Measurements from ENCODE around the gene DPP10. TPM values are rescaled to one million over a fixed set of nuclear protein-coding genes. Genes with fewer than 3 reads are reported as not detected.

The DPP10 gene
- total RNA-seq, 2 experiments from 2014 or later: not detected

GRCh38 chr2:114577657-114578056 lies 135.2 kb downstream of the DPP10 start:
- Mint-ChIP-seq H3K27ac (no peak overlapping the region), H3K27me3 (no peaks in the 10 kb centered on the region), H3K4me1 (no peaks in the 10 kb centered on the region), H3K4me3 (no peak overlapping the region), H3K36me3 (no peaks in the 10 kb centered on the region), H3K9me3 (ENCODE audit: low read depth) (no peaks in the 10 kb centered on the region)
- ATAC-seq (no peak), DNase-seq (no peak)
- CTCF ChIA-PET: no interaction called here

GRCh38 chr2:114579542-114579941 lies 137.1 kb downstream of the DPP10 start:
- ATAC-seq: no peak
- no peaks in the 10 kb centered on the region for H3K27me3 Mint-ChIP-seq
- no peak overlapping the region for H3K27ac Mint-ChIP-seq
- CTCF ChIA-PET: no interaction called here
- DNase-seq: no peak
- H3K9me3 Mint-ChIP-seq (ENCODE audit: low read depth): no peaks in the 10 kb centered on the region
- no peaks in the 10 kb centered on the region for H3K4me1 Mint-ChIP-seq
- H3K4me3 Mint-ChIP-seq: no peak overlapping the region
- H3K36me3 Mint-ChIP-seq: no peaks in the 10 kb centered on the region

GRCh38 chr2:114580691-114581090 lies 138.2 kb downstream of the DPP10 start:
- Mint-ChIP-seq H3K27me3 (no peaks in the 10 kb centered on the region), H3K9me3 (ENCODE audit: low read depth) (no peaks in the 10 kb centered on the region), H3K27ac (no peak overlapping the region), H3K36me3 (no peaks in the 10 kb centered on the region), H3K4me1 (no peaks in the 10 kb centered on the region), H3K4me3 (no peak overlapping the region)
- DNase-seq (no peak), ATAC-seq (no peak)
- CTCF ChIA-PET: interaction anchor here (0.7 kb wide), 2 partner anchors 50 to 56 kb away, joined by 4 to 5 read pairs; no protein-coding TSS in a partner anchor

GRCh38 chr2:114598329-114598728 lies 155.9 kb downstream of the DPP10 start:
- Mint-ChIP-seq H3K4me3 (no peak overlapping the region), H3K9me3 (ENCODE audit: low read depth) (no peaks in the 10 kb centered on the region), H3K27me3 (no peaks in the 10 kb centered on the region), H3K36me3 (no peaks in the 10 kb centered on the region), H3K27ac (no peak overlapping the region), H3K4me1 (no peaks in the 10 kb centered on the region)
- ATAC-seq (no peak), DNase-seq (no peak)
- CTCF ChIA-PET: no interaction called here

GRCh38 chr2:114609203-114609602 lies 166.8 kb downstream of the DPP10 start:
- H3K9me3 Mint-ChIP-seq (ENCODE audit: low read depth): no peaks in the 10 kb centered on the region
- no peaks in the 10 kb centered on the region for H3K27me3 Mint-ChIP-seq
- CTCF ChIA-PET: no interaction called here
- no peaks in the 10 kb centered on the region for H3K4me1 Mint-ChIP-seq
- no peaks in the 10 kb centered on the region for H3K36me3 Mint-ChIP-seq
- no peak for DNase-seq
- no peak for ATAC-seq
- H3K27ac Mint-ChIP-seq: no peak overlapping the region
- H3K4me3 Mint-ChIP-seq: no peak overlapping the region

GRCh38 chr2:114609801-114610200 lies 167.4 kb downstream of the DPP10 start:
- H3K27me3 Mint-ChIP-seq: no peaks in the 10 kb centered on the region
- no peak overlapping the region for H3K27ac Mint-ChIP-seq
- H3K9me3 Mint-ChIP-seq (ENCODE audit: low read depth): no peaks in the 10 kb centered on the region
- H3K36me3 Mint-ChIP-seq: no peaks in the 10 kb centered on the region
- ATAC-seq: no peak
- no peaks in the 10 kb centered on the region for H3K4me1 Mint-ChIP-seq
- no peak overlapping the region for H3K4me3 Mint-ChIP-seq
- CTCF ChIA-PET: no interaction called here
- DNase-seq: no peak

- CTCF ChIA-PET: no interaction called here
- ATAC-seq: no peak
- no peak for DNase-seq
- no peaks in the 10 kb centered on the region for H3K4me1 Mint-ChIP-seq
- no peaks in the 10 kb centered on the region for H3K27me3 Mint-ChIP-seq
- H3K36me3 Mint-ChIP-seq: no peaks in the 10 kb centered on the region
- no peak overlapping the region for H3K27ac Mint-ChIP-seq
- H3K4me3 Mint-ChIP-seq: no peak overlapping the region
- no peaks in the 10 kb centered on the region for H3K9me3 Mint-ChIP-seq (ENCODE audit: low read depth)
Observed at GRCh38 chr2:114610677-114611076, 168.2 kb downstream of the DPP10 start.

GRCh38 chr2:114614592-114614991 lies 172.2 kb downstream of the DPP10 start:
- H3K36me3 Mint-ChIP-seq: no peaks in the 10 kb centered on the region
- H3K27ac Mint-ChIP-seq: no peak overlapping the region
- H3K4me3 Mint-ChIP-seq: no peak overlapping the region
- CTCF ChIA-PET: no interaction called here
- H3K9me3 Mint-ChIP-seq (ENCODE audit: low read depth): no peaks in the 10 kb centered on the region
- ATAC-seq (no peak), DNase-seq (no peak)
- no peaks in the 10 kb centered on the region for H3K4me1 Mint-ChIP-seq
- no peaks in the 10 kb centered on the region for H3K27me3 Mint-ChIP-seq

- CTCF ChIA-PET: no interaction called here
- no peaks in the 10 kb centered on the region for H3K4me1 Mint-ChIP-seq
- no peak for ATAC-seq
- no peak overlapping the region for H3K4me3 Mint-ChIP-seq
- H3K27me3 Mint-ChIP-seq: no peaks in the 10 kb centered on the region
- H3K9me3 Mint-ChIP-seq (ENCODE audit: low read depth): no peaks in the 10 kb centered on the region
- H3K27ac Mint-ChIP-seq: no peak overlapping the region
- H3K36me3 Mint-ChIP-seq: no peaks in the 10 kb centered on the region
- no peak for DNase-seq
Observed at GRCh38 chr2:114628481-114628880, 186.0 kb downstream of the DPP10 start.

- Mint-ChIP-seq H3K9me3 (ENCODE audit: low read depth) (no peaks in the 10 kb centered on the region), H3K36me3 (no peaks in the 10 kb centered on the region), H3K27me3 (no peaks in the 10 kb centered on the region), H3K27ac (no peak overlapping the region), H3K4me3 (no peak overlapping the region), H3K4me1 (no peaks in the 10 kb centered on the region)
- ATAC-seq (no peak), DNase-seq (no peak)
- CTCF ChIA-PET: interaction anchor here (0.6 kb wide), 1 partner anchor 50 kb away, joined by 4 read pairs; no protein-coding TSS in a partner anchor
Observed at GRCh38 chr2:114631146-114631545, 188.7 kb downstream of the DPP10 start.

GRCh38 chr2:114642166-114642770 lies 199.8 kb downstream of the DPP10 start:
- H3K4me1 Mint-ChIP-seq: no peaks in the 10 kb centered on the region
- DNase-seq (no peak), ATAC-seq (no peak)
- CTCF ChIA-PET: no interaction called here
- no peaks in the 10 kb centered on the region for H3K27me3 Mint-ChIP-seq
- H3K36me3 Mint-ChIP-seq: no peaks in the 10 kb centered on the region
- no peak overlapping the region for H3K27ac Mint-ChIP-seq
- no peak overlapping the region for H3K4me3 Mint-ChIP-seq
- no peaks in the 10 kb centered on the region for H3K9me3 Mint-ChIP-seq (ENCODE audit: low read depth)

GRCh38 chr2:114642988-114643553 lies 200.6 kb downstream of the DPP10 start:
- ATAC-seq (no peak), DNase-seq (no peak)
- H3K36me3 Mint-ChIP-seq: no peaks in the 10 kb centered on the region
- H3K27ac Mint-ChIP-seq: no peak overlapping the region
- no peaks in the 10 kb centered on the region for H3K27me3 Mint-ChIP-seq
- H3K9me3 Mint-ChIP-seq (ENCODE audit: low read depth): no peaks in the 10 kb centered on the region
- no peaks in the 10 kb centered on the region for H3K4me1 Mint-ChIP-seq
- CTCF ChIA-PET: no interaction called here
- no peak overlapping the region for H3K4me3 Mint-ChIP-seq

- no peak for ATAC-seq
- Mint-ChIP-seq H3K27me3 (no peaks in the 10 kb centered on the region), H3K36me3 (no peaks in the 10 kb centered on the region), H3K4me1 (no peaks in the 10 kb centered on the region), H3K9me3 (ENCODE audit: low read depth) (peaks cover 2% of the 10 kb centered on the region), H3K4me3 (no peak overlapping the region), H3K27ac (no peak overlapping the region)
- CTCF ChIA-PET: no interaction called here
- no peak for DNase-seq
Observed at GRCh38 chr2:114651933-114652332, 209.5 kb downstream of the DPP10 start.

GRCh38 chr2:114659880-114660279 lies 217.4 kb downstream of the DPP10 start:
- H3K27ac Mint-ChIP-seq: no peak overlapping the region
- CTCF ChIA-PET: no interaction called here
- no peaks in the 10 kb centered on the region for H3K36me3 Mint-ChIP-seq
- DNase-seq (no peak), ATAC-seq (no peak)
- peaks cover 2% of the 10 kb centered on the region for H3K4me1 Mint-ChIP-seq
- H3K27me3 Mint-ChIP-seq: peaks cover 11% of the 10 kb centered on the region
- H3K4me3 Mint-ChIP-seq: no peak overlapping the region
- peaks cover 2% of the 10 kb centered on the region for H3K9me3 Mint-ChIP-seq (ENCODE audit: low read depth)
